Uterus (tissue), 4 donors: ENCODE data around the gene ARSA. TPM values are rescaled to one million over a fixed set of nuclear protein-coding genes. Genes with fewer than 3 reads are reported as not detected.

Experiments
- DNase-seq, 2 donors: peaks; one replicate each; pipeline ENCODE4 v3.0.0-alpha.2; 2019 to 2020
- H3K27ac ChIP-seq, 2 donors: fragments of 200-600 bp; sonication (generic); 1 replicate in 1 of 2; 2 replicates in 1 of 2; pipeline ENCODE4 v1.5.1; 2016 to 2018
- H3K27me3 ChIP-seq, 2 donors: fragments of 200-600 bp; sonication (generic); one replicate each; pipeline ENCODE4 v1.5.1; 2018 to 2019; ENCODE audit warnings: control low read depth in 1 of 2
- H3K36me3 ChIP-seq, 2 donors: fragments of 200-600 bp; sonication (generic); one replicate each; pipeline ENCODE4 v1.5.1; 2019; ENCODE audit warnings: control low read depth in 1 of 2
- H3K4me1 ChIP-seq, 2 donors: fragments of 200-600 bp; sonication (generic); one replicate each; pipeline ENCODE4 v1.5.1; 2018 to 2019; ENCODE audit warnings: control low read depth in 1 of 2
- H3K4me3 ChIP-seq, 2 donors: fragments of 200-600 bp; sonication (generic); 1 replicate in 1 of 2; 2 replicates in 1 of 2; pipeline ENCODE4 v1.5.1; 2018 to 2019; ENCODE audit warnings: mild to moderate bottlenecking in 1 of 2
- H3K9me3 ChIP-seq, 2 donors: fragments of 200-600 bp; sonication (generic); one replicate each; pipeline ENCODE4 v1.5.1; 2019; ENCODE audit warnings: control low read depth in 1 of 2
- POLR2A ChIP-seq, 2 donors: fragments of 450-650 bp; IDR thresholded peaks; one replicate each; pipeline ENCODE4 v1.6.1; 2016; ENCODE audit warnings: antibody characterized with exemption in 2 of 2, mild to moderate bottlenecking in 1 of 2, moderate library complexity in 1 of 2
- intact Hi-C: fragments of 100-400 bp; cut with DNase I; formaldehyde crosslinking; loops from one replicate; pipeline ENCODE4 v1.15.1; 2023; ENCODE audit warnings: low total_unique reads
- total RNA-seq, 4 donors: library from RNA; depleted of rRNA in 3 of 4; stranded (reverse); fragments of >200 nt in 3 of 4; gene quantifications; one replicate each; pipeline versions ENCODE4 v1.1.0 to v1.2.4, GENCODE V29; 2014 to 2023
- TF ChIP-seq, protein P1 (sequence below), 4 experiments: fragments of 200-600 bp in 2 of 4; fragments of 450-650 bp in 2 of 4; sonication (generic) in 2 of 4; IDR thresholded peaks; one replicate each; pipeline ENCODE4 v1.5.1; 2016 to 2019; ENCODE audit warnings: antibody characterized with exemption in 4 of 4, mild to moderate bottlenecking in 2 of 4, moderate library complexity in 1 of 4
- donor health status: DM: yes; HTN: yes; CAD: no.

Gene ARSA
- total RNA-seq, 4 donors from 2014 or later, result 5.3 to 41.6 (median 10.6) TPM

DNA sequence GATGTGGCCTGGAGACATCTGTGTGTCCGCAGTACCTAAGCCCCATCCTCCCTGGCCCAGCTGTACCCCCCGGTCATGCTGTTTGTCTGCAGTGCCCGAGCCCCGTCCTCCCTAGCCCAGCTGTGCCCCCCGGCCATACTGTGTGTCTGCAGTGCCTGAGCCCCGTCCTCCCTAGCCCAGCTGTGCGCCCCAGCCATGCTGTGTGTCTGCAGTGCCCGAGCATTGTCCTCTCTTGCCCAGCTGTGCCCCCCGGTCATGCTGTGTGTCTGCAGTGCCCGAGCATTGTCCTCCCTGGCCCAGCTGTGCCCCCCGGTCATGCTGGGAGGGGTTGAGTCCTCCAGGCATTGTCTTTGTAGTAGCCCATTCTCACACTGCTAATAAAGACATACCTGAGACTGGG, 7.6 kb upstream of the ARSA start:
- intact Hi-C loops, result no loop called here
- TF ChIP-seq, protein P1, sequence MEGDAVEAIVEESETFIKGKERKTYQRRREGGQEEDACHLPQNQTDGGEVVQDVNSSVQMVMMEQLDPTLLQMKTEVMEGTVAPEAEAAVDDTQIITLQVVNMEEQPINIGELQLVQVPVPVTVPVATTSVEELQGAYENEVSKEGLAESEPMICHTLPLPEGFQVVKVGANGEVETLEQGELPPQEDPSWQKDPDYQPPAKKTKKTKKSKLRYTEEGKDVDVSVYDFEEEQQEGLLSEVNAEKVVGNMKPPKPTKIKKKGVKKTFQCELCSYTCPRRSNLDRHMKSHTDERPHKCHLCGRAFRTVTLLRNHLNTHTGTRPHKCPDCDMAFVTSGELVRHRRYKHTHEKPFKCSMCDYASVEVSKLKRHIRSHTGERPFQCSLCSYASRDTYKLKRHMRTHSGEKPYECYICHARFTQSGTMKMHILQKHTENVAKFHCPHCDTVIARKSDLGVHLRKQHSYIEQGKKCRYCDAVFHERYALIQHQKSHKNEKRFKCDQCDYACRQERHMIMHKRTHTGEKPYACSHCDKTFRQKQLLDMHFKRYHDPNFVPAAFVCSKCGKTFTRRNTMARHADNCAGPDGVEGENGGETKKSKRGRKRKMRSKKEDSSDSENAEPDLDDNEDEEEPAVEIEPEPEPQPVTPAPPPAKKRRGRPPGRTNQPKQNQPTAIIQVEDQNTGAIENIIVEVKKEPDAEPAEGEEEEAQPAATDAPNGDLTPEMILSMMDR (IDR thresholded peaks at IDR 0.05), result no peak
- no peak for TF ChIP-seq POLR2A (IDR thresholded peaks at IDR 0.05)
- no peak for DNase-seq
- no peak overlapping the region for H3K27ac ChIP-seq
- no peaks in the 10 kb centered on the region for H3K36me3 ChIP-seq
- H3K9me3 ChIP-seq, result no peaks in the 10 kb centered on the region
- no peak overlapping the region for H3K4me3 ChIP-seq
- no peaks in the 10 kb centered on the region for H3K27me3 ChIP-seq
- no peaks in the 10 kb centered on the region for H3K4me1 ChIP-seq

- intact Hi-C loops, result no loop called here
- Histone ChIP-seq H3K9me3 (no peaks in the 10 kb centered on the region), H3K27me3 (no peaks in the 10 kb centered on the region), H3K27ac (no peak overlapping the region), H3K36me3 (no peaks in the 10 kb centered on the region), H3K4me1 (peaks cover 1 to 2% of the 10 kb centered on the region in 2 donors), H3K4me3 (no peak overlapping the region)
- TF ChIP-seq POLR2A (IDR thresholded peaks at IDR 0.05), result no peak
- TF ChIP-seq, protein P1 (IDR thresholded peaks at IDR 0.05), result no peak
- peak in 1 of 2 donors; percentile 5 for DNase-seq
Measured at GRCh38 chr22:50633771-50634170, 5.8 kb upstream of the ARSA start.

GRCh38 chr22:50633086-50633485, 5.1 kb upstream of the ARSA start:
- no peak for TF ChIP-seq POLR2A (IDR thresholded peaks at IDR 0.05)
- TF ChIP-seq, protein P1 (IDR thresholded peaks at IDR 0.05), result no peak
- no peaks in the 10 kb centered on the region for H3K27me3 ChIP-seq
- H3K27ac ChIP-seq, result no peak overlapping the region
- peak in 1 of 2 donors; percentile 0 for DNase-seq
- intact Hi-C loops, result no loop called here
- no peak overlapping the region for H3K4me3 ChIP-seq
- H3K9me3 ChIP-seq, result no peaks in the 10 kb centered on the region
- H3K36me3 ChIP-seq, result no peaks in the 10 kb centered on the region
- peaks cover 3 to 6% of the 10 kb centered on the region in 2 donors for H3K4me1 ChIP-seq

DNA sequence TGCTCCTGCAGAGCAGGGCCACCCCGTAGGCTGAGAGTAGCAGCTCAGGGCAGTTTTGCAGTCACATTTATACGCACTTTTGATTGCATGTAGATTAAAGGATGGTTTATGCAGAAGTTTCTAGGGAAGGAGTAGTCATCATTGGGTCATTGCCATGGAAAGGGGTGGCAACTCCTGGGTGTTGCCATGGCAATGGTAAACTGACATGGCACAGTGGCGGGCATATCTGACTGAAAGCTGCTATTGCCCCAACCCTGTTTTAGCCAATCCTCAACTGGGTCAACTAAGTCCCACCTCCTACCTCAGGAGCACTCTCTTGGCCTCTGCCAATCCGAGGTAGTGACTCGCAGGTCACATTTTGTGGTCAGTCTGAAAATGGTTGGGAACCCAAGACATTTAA, 2.4 kb upstream of the ARSA start:
- H3K4me3 ChIP-seq, result no peak overlapping the region
- H3K9me3 ChIP-seq, result no peaks in the 10 kb centered on the region
- H3K27ac ChIP-seq, result no peak overlapping the region
- no peak for TF ChIP-seq POLR2A (IDR thresholded peaks at IDR 0.05)
- TF ChIP-seq, protein P1 (IDR thresholded peaks at IDR 0.05), result no peak
- no peaks in the 10 kb centered on the region for H3K36me3 ChIP-seq
- DNase-seq, result peak in 1 of 2 donors; percentile 8
- H3K4me1 ChIP-seq, result peaks cover 3 to 6% of the 10 kb centered on the region in 2 donors
- H3K27me3 ChIP-seq, result no peaks in the 10 kb centered on the region
- intact Hi-C loops, result no loop called here

DNA sequence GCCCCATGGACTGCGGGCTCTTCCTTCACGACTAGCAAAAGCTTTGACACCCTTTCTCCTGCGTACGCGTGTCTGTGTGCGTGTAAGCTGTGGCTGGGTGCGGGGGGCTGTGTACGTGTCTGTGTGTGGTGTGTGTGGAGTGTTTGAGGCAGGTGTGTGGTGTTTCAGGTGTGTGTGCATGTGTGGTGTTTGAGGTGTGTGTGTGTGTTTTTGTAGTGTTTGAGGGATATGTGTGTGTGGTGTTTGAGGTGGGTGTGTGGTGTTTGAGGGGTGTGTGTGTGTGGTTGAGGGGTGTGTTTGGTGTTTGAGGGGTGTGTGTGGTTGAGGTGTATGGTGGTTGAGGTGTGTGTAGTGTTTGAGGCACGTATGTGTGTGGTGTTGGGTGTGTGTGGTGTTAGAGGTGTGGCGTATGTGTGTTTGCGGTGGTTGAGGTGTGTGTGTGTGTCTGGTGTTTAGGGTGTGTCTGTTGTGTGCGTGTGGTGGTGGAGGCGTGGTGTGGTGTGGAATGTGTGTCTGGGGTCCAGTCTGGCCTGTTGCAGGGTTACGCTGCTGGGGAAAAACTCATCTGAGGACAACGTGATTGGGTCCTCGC, 687 bp upstream of the ARSA start:
- Histone ChIP-seq H3K4me1 (peaks cover 3 to 6% of the 10 kb centered on the region in 2 donors), H3K4me3 (peak overlapping the region; percentile 50 to 60), H3K27ac (peak overlapping the region; percentile 67 to 72), H3K36me3 (no peaks in the 10 kb centered on the region), H3K9me3 (no peaks in the 10 kb centered on the region), H3K27me3 (no peaks in the 10 kb centered on the region)
- DNase-seq, result peak in 1 of 2 donors; percentile 15
- intact Hi-C loops, result no loop called here
- TF ChIP-seq POLR2A (IDR thresholded peaks at IDR 0.05), result no peak
- TF ChIP-seq, protein P1 (IDR thresholded peaks at IDR 0.05), result no peak
